Measurements from ENCODE around the gene LINS1.

- TF ChIP-seq CTCF (IDR thresholded peaks at IDR 0.05; ENCODE audit: low read depth, low read length) (no peak), MYC (IDR thresholded peaks at IDR 0.05; ENCODE audit: low read depth, low read length) (no peak)
- TF ChIP-seq, protein P1, sequence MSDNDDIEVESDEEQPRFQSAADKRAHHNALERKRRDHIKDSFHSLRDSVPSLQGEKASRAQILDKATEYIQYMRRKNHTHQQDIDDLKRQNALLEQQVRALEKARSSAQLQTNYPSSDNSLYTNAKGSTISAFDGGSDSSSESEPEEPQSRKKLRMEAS (IDR thresholded peaks at IDR 0.05; ENCODE audit: low read depth, low read length): no peak
Measured at GRCh38 chr15:100591835-100592234, 10.1 kb downstream of the LINS1 start.
